NCI-H1694 (cell line): ENCODE data around the gene TRPC4AP.
"Not testable (repeated sequence)": the region's sequence is repeated elsewhere in the genome, so short reads cannot be mapped to it uniquely, and the experiment has no call there.

Source experiments
- DNase-seq: peaks from one replicate; lab custom pipeline; 2025; lab: John Stamatoyannopoulos, UW

The TRPC4AP gene

DNA sequence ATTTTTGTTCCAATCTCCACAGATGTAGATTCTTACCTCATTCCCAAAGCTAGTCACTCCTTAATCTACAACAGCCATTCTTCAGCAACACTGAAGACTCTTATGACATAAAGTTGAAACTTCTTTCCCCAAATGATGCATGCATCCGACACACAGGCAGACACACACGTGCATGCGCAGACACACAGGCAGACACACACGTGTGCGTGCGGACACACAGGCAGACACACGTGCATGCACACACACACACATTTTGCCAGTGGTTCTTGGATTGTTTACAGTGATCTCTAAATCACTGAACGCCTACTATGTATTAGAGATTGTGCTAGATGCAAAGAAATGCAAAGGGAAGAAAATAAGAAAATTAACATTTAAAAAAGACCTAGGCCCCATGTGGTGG is 9.0 kb upstream of the TRPC4AP start:
- DNase-seq = no peak

DNA sequence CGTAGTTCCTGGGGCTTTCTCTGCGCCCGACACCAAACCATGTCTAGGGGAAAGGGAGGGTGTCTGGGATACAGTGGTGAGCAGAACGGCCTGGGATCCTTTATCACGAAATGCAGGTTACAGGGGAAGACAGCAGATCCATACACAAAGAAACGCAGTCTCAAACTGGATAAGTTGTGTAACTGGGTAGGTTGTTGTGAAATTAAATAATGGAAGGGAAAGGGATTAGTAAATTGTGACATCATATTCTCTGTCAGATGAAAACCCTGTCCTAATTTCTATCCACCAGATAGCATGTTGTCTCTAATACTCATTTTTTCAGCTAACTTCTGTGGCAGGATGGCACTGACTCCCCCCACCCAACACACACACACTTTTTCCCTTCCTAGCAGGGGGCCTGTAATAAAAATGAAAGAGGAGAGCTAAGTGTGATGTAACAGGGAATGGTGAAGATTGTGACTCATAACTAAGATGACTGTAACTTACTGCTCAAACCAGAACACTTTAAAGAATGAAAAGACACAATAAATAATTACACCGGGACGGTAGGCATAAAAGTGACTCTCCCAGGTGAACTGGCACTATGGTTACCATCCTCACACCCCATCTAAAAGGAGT is 769 bp upstream of the TRPC4AP start:
- no peak for DNase-seq

DNA sequence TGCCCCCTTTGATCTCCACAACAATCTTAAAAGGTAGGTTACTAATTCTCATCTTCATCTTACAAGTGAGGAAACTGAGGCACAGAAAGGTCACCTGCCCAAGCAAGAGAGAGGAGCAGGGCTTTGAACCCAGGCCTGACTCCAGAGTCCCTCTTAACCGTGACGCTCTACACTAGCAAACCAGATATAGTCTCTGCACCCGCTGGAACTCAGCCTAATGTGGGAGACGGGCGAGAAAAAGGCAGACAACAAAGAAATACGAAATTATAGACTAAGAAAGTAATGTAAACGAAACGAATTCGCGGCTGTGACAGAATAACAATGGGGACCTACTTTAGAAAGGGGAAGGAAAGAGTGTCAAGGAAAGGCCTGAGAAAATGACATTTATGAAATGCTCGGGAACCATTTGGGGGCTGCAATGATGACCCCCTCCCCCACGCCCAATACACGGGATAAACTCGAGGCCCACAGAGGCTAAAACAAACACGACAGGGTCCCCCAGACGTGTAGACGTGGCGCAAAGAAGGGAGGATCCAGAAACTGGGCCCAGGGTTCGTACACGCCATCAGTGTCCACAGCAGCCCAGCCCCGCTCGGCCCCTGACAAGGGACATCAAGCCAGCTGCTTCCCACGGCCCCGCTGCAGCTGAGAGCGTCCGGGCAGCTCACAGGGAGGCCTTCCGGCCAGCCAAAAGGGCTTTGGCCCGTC is 637 bp downstream of the TRPC4AP start:
- DNase-seq = no peak

DNA sequence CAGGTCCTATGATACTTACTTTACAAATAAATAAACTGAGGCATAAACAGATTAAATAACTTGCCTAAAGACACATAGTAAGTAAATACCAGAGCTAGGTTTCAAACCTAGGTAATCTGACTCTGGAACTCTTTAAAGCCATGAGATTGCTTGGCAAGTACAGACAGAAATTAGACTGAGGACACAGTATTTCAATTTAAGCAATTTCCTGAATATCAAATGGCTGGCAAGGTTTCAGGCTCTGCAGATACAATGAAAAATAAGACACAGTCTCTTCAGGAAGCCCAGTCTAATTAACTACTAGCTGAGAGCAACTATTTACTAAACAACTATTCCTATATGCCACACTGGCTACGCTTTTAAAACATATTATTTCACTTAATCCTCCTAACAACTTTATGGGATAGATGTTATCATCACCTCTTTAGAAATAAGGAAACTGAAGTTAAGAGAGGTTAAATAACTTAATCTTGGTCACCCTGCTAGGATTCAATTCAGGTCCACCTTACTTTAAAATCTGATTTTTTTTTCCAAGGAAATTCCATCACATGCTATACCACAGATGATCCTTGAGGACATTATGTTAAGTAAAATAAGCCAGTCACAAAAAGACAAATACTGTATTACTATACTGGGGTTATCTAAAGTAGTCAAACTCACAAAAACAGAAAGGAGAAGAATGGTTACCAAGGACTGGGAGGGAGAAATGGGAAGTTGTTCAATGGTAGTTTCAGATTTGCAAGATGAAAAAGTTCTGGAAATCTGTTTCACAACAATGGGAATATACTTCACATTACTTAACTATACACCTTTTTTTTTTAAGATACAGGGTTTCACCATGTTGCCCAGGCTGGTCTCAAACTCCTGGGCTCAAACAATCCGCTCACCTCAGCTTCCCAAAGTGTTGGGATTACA is 4.1 kb downstream of the TRPC4AP start:
- no peak for DNase-seq

DNA sequence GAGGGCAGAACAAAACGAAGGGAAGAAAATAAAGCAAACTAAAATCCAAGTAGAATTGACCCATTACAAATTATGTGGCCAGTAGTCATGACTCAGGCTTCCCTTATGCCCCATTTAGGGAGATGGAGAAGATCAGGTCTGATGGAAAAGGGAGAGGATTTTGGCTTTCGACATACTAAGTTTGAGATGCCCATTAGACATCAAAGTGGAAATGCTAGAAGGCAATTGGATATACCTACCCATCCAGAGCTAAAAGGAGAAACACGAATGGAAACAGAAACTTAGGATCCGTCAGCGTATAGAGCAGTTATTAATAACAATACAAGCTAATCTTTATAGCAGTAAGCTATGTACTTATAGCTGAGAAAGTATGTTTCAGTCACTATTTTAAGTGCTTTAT is 4.8 kb downstream of the TRPC4AP start:
- no peak for DNase-seq

DNA sequence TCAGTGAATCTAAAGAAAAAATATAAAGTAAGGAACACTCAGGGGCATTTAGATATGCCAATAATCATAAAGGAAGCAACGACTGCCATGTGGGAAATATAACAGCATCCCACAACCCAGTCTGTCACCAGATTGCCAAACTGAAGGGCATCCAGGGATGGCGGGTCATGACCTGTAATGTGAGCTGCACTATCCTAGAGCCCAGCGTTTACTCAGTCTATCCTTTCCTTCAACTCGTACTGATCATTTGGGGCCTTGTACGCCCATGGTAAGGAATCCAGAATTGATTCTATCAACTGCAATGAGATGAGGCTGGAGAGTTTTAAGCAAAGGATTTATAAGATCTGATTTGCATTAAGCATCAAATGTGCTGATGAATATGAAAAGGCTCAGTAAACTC is 5.3 kb downstream of the TRPC4AP start:
- no peak for DNase-seq

DNA sequence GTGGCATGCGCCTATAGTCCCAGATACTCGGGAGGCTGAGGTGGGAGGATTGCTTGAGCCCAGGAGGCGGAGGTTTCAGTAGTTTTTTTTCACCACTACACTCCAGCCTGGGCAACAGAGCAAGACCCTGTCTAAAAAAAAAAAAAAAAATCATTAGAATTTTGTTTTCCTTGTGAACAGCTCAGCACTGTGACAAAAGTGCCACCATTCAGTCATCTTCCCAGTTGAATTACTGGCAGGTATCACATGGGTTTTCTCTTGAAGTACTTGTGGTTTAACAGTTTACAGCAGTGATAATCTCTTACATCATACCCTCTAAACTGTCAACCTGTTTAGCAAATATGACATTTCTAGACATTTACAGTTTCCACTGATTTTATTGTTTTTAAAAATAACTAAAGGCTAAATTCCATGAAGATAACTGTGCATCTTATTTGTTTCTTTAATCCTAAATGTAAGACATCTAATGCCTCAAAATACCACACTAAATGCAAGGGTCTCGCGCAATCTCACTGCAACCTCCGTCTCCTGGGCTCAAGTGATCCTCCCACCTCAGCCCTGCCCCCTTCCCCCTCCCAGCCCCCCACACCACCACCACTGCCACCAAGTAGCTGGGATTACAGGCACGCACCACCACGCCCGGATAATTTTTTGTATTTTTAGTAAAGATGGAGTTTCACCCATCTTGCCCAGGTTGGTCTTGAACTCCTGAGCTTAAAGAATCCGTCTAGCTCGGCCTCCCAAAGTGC is 7.0 kb downstream of the TRPC4AP start:
- no peak for DNase-seq

DNA sequence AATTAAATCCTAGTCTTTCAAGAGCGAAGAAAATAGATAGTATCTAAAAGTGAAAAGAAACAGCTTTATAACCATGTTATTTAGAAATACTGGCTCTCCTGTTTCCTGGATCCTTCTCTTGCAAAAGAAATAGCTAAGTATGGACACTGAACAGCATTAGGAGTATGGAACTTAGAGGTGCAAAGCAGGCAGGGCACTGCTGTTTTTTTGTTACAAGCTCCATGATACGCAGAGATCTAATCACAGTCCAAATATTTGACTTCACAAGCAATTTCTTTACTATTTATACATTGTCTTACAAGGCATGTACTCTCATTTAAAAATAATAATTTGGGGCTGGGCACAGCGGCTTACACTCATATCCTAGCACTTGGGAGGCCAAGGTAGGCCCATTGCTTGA is 7.6 kb downstream of the TRPC4AP start:
- no peak for DNase-seq

DNA sequence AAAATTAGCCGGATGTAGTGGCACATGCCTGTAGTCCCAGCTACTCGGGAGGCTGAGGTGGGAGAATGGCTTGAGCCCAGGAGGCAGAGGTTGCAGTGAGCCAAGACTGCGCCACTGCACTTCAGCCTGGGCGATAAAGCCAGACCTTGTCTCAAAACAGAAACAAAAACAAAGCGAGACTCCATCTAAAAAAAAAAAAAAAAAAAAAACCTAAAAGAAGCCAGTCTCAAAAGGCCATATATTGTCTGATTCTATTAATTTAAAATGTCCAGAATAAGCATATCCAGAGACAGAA is 12.3 kb downstream of the TRPC4AP start:
- not testable (repeated sequence) for DNase-seq

DNA sequence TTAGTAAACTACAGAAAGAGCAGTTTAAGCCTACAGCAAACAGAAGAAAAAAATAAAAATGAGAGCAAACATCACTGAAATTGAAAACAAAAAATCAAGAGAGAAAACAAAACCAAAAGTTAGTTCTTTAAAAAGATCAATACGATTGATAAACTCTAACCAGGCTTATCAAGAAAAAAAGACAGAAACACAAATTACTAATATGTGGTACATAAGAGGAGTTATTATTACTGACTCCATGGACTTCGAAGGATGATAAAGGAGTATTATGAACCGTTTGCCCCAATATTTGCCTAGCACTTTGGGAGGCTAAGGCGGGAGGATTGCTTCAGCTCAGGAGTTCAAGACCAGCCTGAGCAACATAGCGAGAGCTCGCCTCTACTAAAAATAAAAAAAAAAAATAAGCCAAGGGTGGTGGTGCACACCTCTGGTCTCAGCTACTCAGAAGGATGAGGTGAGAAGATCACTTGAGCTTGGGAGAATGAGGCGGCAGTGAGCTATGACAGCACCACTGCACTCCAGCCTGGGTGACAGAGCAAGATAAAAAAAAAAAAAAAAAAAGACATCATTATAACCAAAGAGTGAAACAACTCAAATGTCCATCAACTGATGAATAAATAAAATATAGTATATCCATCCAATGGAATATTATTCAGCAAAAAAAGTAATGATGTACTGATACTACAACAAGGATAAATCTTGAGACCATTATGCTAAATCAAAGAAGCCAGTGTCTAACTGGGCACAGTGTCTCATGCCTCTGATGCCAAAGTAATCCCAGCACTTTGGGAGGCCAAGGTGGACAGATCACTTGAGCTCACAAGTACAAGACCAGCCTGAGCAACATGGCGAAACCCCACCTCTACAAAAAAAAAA is 12.9 kb downstream of the TRPC4AP start:
- DNase-seq = no peak

DNA sequence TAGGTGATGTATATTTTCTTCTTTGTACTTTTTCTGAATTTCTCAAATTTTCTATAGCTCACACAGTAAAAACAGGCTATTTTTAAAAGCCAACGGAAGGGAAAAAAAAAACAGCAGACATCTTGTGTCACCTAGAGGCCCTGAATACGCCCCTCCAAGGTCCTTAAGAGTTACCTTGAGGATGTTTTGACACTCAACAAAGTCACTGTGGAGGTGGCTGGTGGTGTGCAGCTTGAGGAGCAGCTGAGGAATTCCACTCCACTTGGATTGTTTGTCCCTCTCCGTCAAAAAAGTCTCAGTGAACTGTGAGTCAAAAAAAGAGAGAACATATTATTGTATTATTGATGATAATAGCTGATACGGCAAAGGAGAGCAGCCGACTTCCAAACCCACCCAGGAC is 14.7 kb downstream of the TRPC4AP start:
- no peak for DNase-seq

DNA sequence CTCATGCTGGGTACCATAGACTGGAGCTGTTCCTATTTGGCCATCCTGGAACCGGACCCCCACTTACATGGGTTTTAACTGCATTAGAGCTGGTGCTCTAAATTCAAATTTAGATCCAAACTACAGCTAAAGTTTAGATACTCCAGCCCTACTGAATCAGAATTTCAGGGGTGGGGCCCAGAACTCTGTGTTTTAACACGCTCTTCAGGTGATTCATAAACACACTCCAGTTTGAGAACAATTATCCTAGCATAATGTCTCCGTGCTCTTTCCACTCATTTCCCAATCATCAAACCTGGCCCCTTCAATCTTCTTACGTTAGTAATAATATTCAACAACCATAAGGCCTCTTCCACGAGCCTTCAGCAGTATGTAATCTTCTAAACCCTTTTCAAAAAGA is 15.3 kb downstream of the TRPC4AP start:
- no peak for DNase-seq

DNA sequence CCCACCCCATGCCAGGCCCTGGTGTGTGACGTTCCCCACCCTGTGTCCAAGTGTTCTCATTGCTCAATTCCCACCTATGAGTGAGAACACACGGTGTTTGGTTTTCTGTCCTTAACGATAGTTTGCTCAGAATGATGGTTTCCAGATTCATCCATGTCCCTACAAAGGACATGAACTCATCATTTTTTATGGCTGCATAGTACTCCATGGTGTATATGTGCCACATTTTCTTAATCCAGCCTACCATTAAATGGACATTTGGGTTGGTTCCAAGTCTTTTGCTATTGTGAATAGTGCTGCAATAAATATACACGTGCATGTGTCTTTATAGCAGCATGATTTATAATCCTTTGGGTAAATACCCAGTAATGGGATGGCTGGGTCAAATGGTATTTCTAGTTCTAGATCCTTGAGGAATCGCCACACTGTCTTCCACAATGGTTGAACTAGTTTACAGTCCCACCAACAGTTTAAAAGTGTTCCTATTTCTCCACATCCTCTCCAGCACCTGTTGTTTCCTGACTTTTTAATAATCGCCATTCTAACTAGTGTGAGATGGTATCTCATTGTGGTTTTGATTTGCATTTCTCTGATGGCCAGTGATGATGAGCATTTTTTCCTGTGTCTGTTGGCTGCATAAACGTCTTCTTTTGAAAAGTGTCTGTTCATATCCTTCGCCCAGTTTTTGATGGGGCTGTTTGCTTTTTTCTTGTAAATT is 21.0 kb downstream of the TRPC4AP start:
- DNase-seq = not testable (repeated sequence)

DNA sequence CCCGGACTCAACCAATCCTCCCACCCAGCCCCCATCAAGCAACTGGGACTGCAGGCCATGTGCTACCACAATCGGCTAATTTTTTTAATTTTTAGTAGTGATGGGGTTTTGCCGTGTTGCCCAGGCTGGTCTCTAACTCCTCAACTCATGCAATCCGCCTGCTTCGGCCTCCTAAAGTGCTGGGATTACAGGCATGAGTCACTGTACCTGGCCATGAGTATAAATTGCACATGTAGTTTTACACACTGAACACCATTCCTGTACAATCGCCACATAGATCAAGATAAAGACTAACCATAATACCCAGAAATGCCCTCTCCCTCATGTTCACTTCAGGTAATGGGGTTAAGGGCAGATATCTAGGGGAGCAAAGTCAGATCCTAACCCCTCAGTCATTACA is 26.4 kb downstream of the TRPC4AP start:
- no peak for DNase-seq

DNA sequence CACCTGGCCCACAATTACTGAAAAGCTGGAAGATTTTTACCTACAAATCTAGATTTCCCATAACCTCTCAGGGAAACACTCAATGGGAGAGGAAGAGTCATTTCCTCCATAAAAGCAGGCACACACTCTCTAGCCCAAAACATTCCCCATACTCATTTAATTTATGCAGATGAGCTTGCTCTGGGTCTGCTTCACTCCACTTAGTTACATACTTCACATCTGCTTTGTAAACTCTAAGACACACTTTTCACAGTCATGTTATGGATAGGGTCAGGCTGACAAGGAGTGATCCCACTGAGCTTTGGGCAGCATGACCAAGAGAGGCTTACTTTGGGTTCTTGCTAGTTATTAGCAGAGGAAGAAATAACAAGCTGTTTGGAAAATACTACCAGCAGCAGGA is 27.4 kb downstream of the TRPC4AP start:
- no peak for DNase-seq

DNA sequence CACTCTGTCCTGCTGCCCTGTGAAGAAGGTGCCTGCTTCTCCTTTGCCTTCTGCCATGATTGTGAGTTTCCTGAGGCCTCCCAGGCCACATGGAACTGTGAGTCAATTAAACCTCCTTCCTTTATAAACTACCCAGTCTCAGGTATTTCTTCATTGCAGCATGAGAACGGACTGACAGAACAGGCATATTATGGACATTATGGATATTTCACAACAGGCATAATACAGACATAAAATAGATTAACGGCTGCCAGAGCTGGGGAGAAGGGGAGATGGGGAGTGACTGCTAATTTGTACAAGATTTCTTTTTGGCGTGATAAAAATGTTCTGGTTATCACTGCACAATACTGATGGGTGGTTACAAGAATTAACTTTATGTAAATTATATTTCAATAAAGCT is 29.4 kb downstream of the TRPC4AP start:
- DNase-seq = no peak

DNA sequence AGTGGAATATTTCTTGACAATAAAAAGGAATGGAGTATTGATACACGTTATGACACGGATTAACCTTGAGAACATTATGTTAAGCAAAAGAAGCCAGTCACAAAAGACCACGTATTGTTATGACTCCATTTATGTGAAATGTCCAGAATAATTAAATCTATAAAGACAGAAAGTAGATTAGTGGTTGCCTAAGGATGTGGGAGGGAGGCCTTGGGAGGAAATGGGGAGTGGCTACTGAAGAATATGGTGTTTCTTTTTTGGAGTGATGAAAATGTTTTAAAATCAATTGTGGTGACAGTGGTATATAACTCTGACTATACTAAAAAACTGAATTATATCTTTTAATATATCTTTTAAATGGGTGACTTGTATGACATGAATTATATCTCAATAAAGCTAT is 30.1 kb downstream of the TRPC4AP start:
- no peak for DNase-seq

DNA sequence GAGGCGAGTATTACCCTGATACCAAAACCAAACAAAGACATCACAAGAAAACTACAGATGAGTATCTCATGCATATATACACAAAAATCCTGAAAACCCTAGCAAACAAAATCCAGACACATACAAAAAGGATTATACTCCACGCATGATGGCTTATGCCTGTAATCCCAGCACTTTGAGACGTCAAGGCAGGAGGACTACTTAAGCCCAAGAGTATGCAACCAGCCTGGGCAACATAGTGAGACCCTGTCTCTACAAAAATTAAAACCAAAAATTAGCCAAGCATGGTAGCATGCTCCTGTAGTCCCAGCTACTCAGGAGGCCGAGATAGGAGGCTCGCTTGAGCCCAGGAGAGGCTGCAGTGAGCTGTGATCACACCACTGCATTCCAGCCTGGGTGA is 32.4 kb downstream of the TRPC4AP start:
- no peak for DNase-seq

DNA sequence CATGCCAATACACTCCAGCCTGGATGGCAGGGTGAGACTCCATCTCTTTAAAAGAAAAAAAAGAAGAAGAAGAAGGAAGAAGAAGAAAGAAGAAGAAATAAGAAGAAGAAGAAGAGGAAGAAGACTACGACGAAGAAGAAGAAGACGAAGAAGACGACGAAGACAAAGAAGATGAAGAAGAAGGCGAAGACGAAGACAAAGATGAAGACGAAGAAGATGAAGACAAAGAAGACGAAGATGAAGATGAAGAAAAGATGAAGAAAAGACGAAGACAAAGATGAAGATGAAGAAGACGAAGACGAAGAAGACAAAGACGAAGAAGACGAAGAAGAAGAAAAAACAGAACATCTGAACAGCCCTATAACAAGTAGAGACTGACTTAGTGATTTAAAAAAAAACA is 33.0 kb downstream of the TRPC4AP start:
- DNase-seq = no peak

DNA sequence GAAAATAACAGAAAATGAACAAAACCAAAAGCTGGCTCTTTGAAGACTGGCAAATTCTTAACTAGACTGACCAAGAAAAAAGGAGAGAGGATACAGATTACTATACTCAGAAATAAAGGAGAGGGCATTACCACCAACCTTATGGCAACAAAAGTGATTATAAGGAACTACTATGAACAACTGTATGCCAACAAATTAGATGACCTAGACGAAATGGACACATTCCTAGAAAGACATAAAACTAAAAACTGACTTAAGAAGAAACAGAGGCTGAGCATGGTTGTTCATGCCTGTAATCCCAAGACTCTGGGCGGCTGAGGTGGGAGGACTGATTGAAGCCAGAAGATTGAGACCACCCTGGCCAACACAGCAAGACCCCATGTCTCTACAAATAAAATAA is 33.5 kb downstream of the TRPC4AP start:
- DNase-seq = no peak
